ENCODE data around the gene MSX1.

The MSX1 gene

GRCh38 chr4:4912155-4912554, 52.7 kb downstream of the MSX1 start:
- Histone ChIP-seq H4K20me1 (ENCODE audit: insufficient read depth) (no peaks in the 10 kb centered on the region), H3K79me2 (ENCODE audit: insufficient read depth, low read depth) (no peaks in the 10 kb centered on the region), H3K27ac (no peak overlapping the region), H3K4me1 (ENCODE audit: low read depth, poor library complexity, severe bottlenecking) (no peaks in the 10 kb centered on the region), H3K36me3 (ENCODE audit: insufficient read depth) (no peaks in the 10 kb centered on the region), H3K27me3 (ENCODE audit: insufficient read depth, low read depth) (no peaks in the 10 kb centered on the region), H3K4me3 (IDR thresholded peaks at IDR 0.05; ENCODE audit: insufficient read depth, low read depth, low read length) (no peak overlapping the region), H3K9ac (no peak overlapping the region), H2AFZ (ENCODE audit: low read depth) (no peak overlapping the region), H3K4me2 (no peak overlapping the region)
- TF ChIP-seq CTCF (conservative IDR thresholded peaks at IDR 0.05; ENCODE audit: low read depth, low read length): no peak

GRCh38 chr4:4913147-4913561, 53.7 kb downstream of the MSX1 start:
- no peaks in the 10 kb centered on the region for H3K27me3 ChIP-seq (ENCODE audit: insufficient read depth, low read depth)
- H3K36me3 ChIP-seq (ENCODE audit: insufficient read depth): no peaks in the 10 kb centered on the region
- no peaks in the 10 kb centered on the region for H3K79me2 ChIP-seq (ENCODE audit: insufficient read depth, low read depth)
- no peak overlapping the region for H2AFZ ChIP-seq (ENCODE audit: low read depth)
- H3K4me1 ChIP-seq (ENCODE audit: low read depth, poor library complexity, severe bottlenecking): no peaks in the 10 kb centered on the region
- no peak overlapping the region for H3K4me3 ChIP-seq (IDR thresholded peaks at IDR 0.05; ENCODE audit: insufficient read depth, low read depth, low read length)
- H3K4me2 ChIP-seq: no peak overlapping the region
- H3K27ac ChIP-seq: no peak overlapping the region
- TF ChIP-seq CTCF (conservative IDR thresholded peaks at IDR 0.05; ENCODE audit: low read depth, low read length): no peak
- no peaks in the 10 kb centered on the region for H4K20me1 ChIP-seq (ENCODE audit: insufficient read depth)
- H3K9ac ChIP-seq: no peak overlapping the region
